ENCODE results near the gene MAST2.

- TF ChIP-seq CTCF (IDR thresholded peaks at IDR 0.05; ENCODE audit: extremely low read depth in 1 of 2, insufficient read depth in 1 of 2, low read depth in 1 of 2, low read length in 2 of 2) (no peak), EZH2 (IDR thresholded peaks at IDR 0.05; ENCODE audit: borderline replicate concordance, low read depth, low read length, severe bottlenecking) (no peak), POLR2A (IDR thresholded peaks at IDR 0.05; ENCODE audit: low read depth, low read length) (no peak), JUN (IDR thresholded peaks at IDR 0.05; ENCODE audit: borderline replicate concordance, insufficient read depth, insufficient read length, low read depth) (no peak), POLR2AphosphoS5 (IDR thresholded peaks at IDR 0.05; ENCODE audit: insufficient read depth, low read depth, low read length) (no peak), MAX (IDR thresholded peaks at IDR 0.05; ENCODE audit: insufficient read depth, insufficient read length) (no peak)
These were observed 127.1 kb downstream of the MAST2 start for GRCh38 chr1:45930258-45931150.

All from endothelial cell of umbilical vein (primary cell).